Colonic mucosa (tissue), 4 donors: Measurements from ENCODE around the gene TTC39A. TPM values are rescaled to one million over a fixed set of nuclear protein-coding genes. Genes with fewer than 3 reads are reported as not detected.

Experiments used
- DNase-seq: peaks from one replicate; pipeline ENCODE4 v3.0.0-alpha.2; 2020
- H3K27ac ChIP-seq: fragments of 200-600 bp; one replicate; pipeline ENCODE4 v1.8.0; 2021
- H3K27me3 ChIP-seq: fragments of 200-600 bp; one replicate; pipeline ENCODE4 v1.8.0; 2021
- H3K36me3 ChIP-seq: fragments of 200-600 bp; one replicate; pipeline ENCODE4 v1.8.0; 2021
- H3K4me1 ChIP-seq: fragments of 200-600 bp; one replicate; pipeline ENCODE4 v1.8.0; 2021; ENCODE audit warnings: mild to moderate bottlenecking
- H3K4me3 ChIP-seq: fragments of 200-600 bp; one replicate; pipeline ENCODE4 v1.8.0; 2021
- H3K9ac ChIP-seq, 2 donors: one replicate each; pipeline ENCODE4 v1.7.0; 2013; ENCODE audit warnings: control low read depth in 2 of 2, low read depth in 2 of 2, low read length in 2 of 2
- H3K9me3 ChIP-seq: fragments of 200-600 bp; one replicate; pipeline ENCODE4 v1.8.0; 2021
- intact Hi-C: fragments of 100-400 bp; cut with DNase I; formaldehyde crosslinking; loops from one replicate; pipeline ENCODE4 v1.14.1; 2022
- total RNA-seq, 2 donors: library from RNA; stranded (reverse); fragmentation: NEBNext Ultra II Directional in 1 of 2; extraction: Animal tissue kit (Norgen Biotek cat#: 25700) in 1 of 2; gene quantifications; one replicate each; pipeline ENCODE4 v1.2.1, GENCODE V29; 2021
- TF ChIP-seq, protein P1 (sequence below): fragments of 200-600 bp; IDR thresholded peaks from one replicate; pipeline ENCODE4 v1.8.0; 2022; ENCODE audit warnings: antibody characterized with exemption, mild to moderate bottlenecking
- donor health status: healthy.
- donor health status: DM: no; HTN: no; CAD: no.
- donor health status: DM: no; HTN: no; CAD: no.

TTC39A gene
- total RNA-seq, 2 donors from 2014 or later: 95.2 to 148 TPM

DNA sequence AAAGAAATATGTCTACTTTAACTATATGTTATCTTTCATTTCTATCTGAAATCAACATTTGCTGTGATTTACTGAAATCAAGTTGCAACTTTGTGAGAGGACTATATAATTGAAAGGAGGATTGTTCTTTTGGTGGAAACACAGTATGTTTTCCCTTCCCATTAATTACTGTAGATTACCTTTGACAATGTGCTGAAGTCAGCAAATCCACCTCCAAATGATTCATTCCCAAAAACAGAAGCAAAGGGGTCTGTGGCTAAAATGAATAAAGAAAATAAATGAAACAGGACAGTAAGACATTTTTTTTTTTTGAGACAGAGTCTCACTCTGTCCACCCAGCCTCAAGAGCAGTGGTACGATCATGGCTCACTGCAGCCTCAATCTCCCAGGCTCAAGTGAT lies 35.4 kb upstream of the TTC39A start:
- TF ChIP-seq, protein P1, sequence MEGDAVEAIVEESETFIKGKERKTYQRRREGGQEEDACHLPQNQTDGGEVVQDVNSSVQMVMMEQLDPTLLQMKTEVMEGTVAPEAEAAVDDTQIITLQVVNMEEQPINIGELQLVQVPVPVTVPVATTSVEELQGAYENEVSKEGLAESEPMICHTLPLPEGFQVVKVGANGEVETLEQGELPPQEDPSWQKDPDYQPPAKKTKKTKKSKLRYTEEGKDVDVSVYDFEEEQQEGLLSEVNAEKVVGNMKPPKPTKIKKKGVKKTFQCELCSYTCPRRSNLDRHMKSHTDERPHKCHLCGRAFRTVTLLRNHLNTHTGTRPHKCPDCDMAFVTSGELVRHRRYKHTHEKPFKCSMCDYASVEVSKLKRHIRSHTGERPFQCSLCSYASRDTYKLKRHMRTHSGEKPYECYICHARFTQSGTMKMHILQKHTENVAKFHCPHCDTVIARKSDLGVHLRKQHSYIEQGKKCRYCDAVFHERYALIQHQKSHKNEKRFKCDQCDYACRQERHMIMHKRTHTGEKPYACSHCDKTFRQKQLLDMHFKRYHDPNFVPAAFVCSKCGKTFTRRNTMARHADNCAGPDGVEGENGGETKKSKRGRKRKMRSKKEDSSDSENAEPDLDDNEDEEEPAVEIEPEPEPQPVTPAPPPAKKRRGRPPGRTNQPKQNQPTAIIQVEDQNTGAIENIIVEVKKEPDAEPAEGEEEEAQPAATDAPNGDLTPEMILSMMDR: no peak
- intact Hi-C loops: no loop called here
- no peaks in the 10 kb centered on the region for H3K9me3 ChIP-seq

DNA sequence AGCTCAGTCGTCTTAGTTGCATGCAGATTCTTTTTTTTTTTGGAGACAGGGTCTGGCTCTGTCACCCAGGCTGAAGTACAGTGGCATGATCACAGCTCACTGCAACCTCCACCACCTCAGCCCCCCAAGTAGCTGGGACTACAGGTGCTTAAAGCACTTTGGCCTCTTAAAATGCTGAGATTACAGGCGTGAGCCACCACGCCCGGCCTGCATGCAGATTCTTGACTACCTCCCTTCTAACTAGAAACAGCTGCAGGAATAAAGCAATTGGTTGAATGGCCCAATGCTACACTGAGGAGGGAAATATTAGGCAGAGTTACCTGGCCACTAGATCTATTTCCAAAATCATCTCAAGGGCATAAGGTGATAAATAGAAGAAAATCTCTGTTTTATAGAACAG lies 29.5 kb upstream of the TTC39A start:
- no peak for DNase-seq
- Histone ChIP-seq H3K36me3 (no peaks in the 10 kb centered on the region), H3K27ac (no peak overlapping the region), H3K9me3 (no peaks in the 10 kb centered on the region), H3K4me1 (no peaks in the 10 kb centered on the region), H3K9ac (no peak overlapping the region), H3K4me3 (no peak overlapping the region), H3K27me3 (no peaks in the 10 kb centered on the region)
- intact Hi-C loops: no loop called here
- TF ChIP-seq, protein P1: no peak

More for the DNA sequence above, 35.4 kb upstream of the TTC39A start:
- Histone ChIP-seq H3K9ac (no peak overlapping the region), H3K27me3 (no peaks in the 10 kb centered on the region), H3K36me3 (no peaks in the 10 kb centered on the region), H3K27ac (no peak overlapping the region), H3K4me1 (no peaks in the 10 kb centered on the region), H3K4me3 (no peak overlapping the region)
- DNase-seq: no peak

DNA sequence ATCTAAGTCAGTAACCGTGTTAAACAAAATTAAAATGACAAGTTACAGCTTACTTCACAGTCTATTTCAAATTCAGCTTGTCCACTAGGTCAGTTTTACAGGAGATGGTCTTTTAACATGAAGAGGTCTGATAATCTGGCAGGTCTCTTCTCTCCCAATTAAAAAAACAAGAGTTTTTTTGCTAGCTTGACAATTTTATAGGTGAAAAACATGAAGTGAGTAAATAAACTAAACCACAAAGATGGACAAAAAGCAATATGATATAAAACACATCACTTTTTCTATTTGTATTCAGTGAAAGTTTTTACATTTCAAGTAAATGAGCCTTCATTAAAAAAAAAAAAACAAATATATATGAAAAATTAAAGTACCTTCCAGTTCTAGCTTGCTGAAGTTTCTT lies 25.0 kb upstream of the TTC39A start:
- no peak for DNase-seq
- H3K27me3 ChIP-seq: no peaks in the 10 kb centered on the region
- no peaks in the 10 kb centered on the region for H3K4me1 ChIP-seq
- H3K9ac ChIP-seq: no peak overlapping the region
- H3K9me3 ChIP-seq: no peaks in the 10 kb centered on the region
- TF ChIP-seq, protein P1: no peak
- no peaks in the 10 kb centered on the region for H3K36me3 ChIP-seq
- no peak overlapping the region for H3K4me3 ChIP-seq
- intact Hi-C loops: no loop called here
- H3K27ac ChIP-seq: no peak overlapping the region

DNA sequence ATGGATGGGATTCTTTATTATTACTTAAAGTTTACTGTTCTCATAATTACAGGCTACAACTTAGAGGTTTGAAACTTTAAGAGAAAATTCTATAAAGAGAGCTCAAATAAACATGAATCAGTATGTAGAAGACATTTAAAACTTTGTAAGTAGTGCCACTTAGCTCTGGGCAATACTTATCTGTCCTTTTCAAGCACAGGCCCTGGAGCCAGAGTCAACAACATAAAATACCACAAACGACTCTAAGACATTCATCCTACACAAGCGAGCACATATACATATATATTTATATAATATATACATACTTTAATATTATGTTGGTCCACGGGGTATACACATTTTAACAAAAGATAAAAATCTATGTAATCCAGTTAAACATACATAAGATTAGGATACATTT lies 24.1 kb upstream of the TTC39A start:
- no peaks in the 10 kb centered on the region for H3K27me3 ChIP-seq
- DNase-seq: no peak
- no peaks in the 10 kb centered on the region for H3K4me1 ChIP-seq
- TF ChIP-seq, protein P1: no peak
- no peaks in the 10 kb centered on the region for H3K36me3 ChIP-seq
- H3K4me3 ChIP-seq: no peak overlapping the region
- intact Hi-C loops: no loop called here
- no peak overlapping the region for H3K27ac ChIP-seq
- no peaks in the 10 kb centered on the region for H3K9me3 ChIP-seq
- no peak overlapping the region for H3K9ac ChIP-seq

DNA sequence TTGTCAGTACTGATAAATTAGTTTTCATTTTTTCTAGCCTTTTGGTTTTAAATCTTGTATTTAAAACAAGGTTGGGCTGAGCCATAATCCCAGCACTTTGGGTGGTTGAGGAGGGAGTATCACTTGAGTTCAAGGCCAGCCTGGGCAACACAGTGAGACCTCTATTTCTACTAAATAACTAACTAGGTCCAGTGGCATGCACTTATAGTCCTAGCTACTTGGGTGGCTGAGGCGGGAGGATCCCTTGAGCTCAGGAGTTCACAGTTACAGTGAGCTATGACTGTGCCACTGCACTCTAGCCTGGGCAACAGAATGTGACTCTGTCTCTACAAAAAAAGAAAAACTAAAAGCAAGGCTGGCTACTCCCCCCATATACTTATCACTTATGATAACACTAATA lies 21.5 kb upstream of the TTC39A start:
- no peaks in the 10 kb centered on the region for H3K27me3 ChIP-seq
- DNase-seq: no peak
- H3K9me3 ChIP-seq: no peaks in the 10 kb centered on the region
- no peak overlapping the region for H3K4me3 ChIP-seq
- no peaks in the 10 kb centered on the region for H3K4me1 ChIP-seq
- H3K36me3 ChIP-seq: no peaks in the 10 kb centered on the region
- intact Hi-C loops: no loop called here
- H3K9ac ChIP-seq: no peak overlapping the region
- H3K27ac ChIP-seq: no peak overlapping the region
- TF ChIP-seq, protein P1: no peak

DNA sequence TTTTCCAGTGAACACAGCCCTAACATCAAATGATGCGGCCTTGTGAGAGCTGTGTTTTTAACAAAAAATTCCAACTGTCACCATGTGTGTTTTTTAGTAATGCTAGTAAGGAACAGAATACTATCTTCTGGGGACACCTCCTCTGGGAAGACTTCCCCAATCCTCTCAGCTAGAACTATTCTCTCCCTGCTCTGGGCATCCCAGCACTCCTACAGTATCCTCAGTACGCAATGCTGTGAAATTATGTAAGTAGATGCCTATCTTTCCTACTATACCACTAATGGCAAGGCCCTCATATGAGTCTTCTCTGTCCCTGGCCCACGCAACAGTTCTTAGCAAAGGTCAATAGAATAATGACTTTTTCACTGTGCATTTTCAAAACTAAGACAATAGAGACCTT lies 19.5 kb upstream of the TTC39A start:
- Histone ChIP-seq H3K9ac (no peak overlapping the region), H3K4me1 (no peaks in the 10 kb centered on the region), H3K4me3 (no peak overlapping the region), H3K9me3 (no peaks in the 10 kb centered on the region), H3K27ac (no peak overlapping the region), H3K36me3 (no peaks in the 10 kb centered on the region), H3K27me3 (no peaks in the 10 kb centered on the region)
- intact Hi-C loops: loop anchor here (10.0 kb wide), 1 partner anchor 185 kb away; no protein-coding TSS in a partner anchor
- TF ChIP-seq, protein P1: no peak
- DNase-seq: no peak
